AG04450 (cell line): ENCODE data around the gene DERA. TPM values are rescaled to one million over a fixed set of nuclear protein-coding genes. Genes with fewer than 3 reads are reported as not detected.
"Not testable (repeated sequence)": the region's sequence is repeated elsewhere in the genome, so short reads cannot be mapped to it uniquely, and the experiment has no call there.

Experiments used
- CTCF ChIA-PET: fragments of 300-600, 350-600 bp; formaldehyde crosslinking; extraction: SDS; loops from one replicate; lab custom pipeline; 2022; ENCODE audit warnings: antibody characterized with exemption, inconsistent platforms; lab: Charles Lee
- POLR2A ChIA-PET: fragments of 350-600 bp; formaldehyde crosslinking; extraction: SDS; loops from one replicate; lab custom pipeline; 2021; ENCODE audit warnings: antibody characterized with exemption, inconsistent platforms; lab: Yijun Ruan, JAX
- DNase-seq: peaks from one replicate; pipeline ENCODE4 v3.0.0-alpha.2; 2011; ENCODE audit warnings: low read depth, low spot score
- H3K27ac ChIP-seq: one replicate; pipeline ENCODE4 v1.5.1; 2012; ENCODE audit warnings: low read depth, low read length, control low read depth
- H3K27me3 ChIP-seq: one replicate; pipeline ENCODE4 v1.6.0; 2012; ENCODE audit warnings: low read length; ENCODE audit not compliant: control insufficient read depth, insufficient read depth
- H3K4me3 ChIP-seq: 2 replicates; pipeline ENCODE4 v1.5.1; 2011; ENCODE audit warnings: mild to moderate bottlenecking, low read depth, low read length, control low read depth
- H3K9me3 ChIP-seq: 2 replicates; pipeline ENCODE4 v1.5.1; 2012; ENCODE audit warnings: low read length; ENCODE audit not compliant: control insufficient read depth, insufficient read depth
- CTCF ChIP-seq: IDR thresholded peaks from 2 replicates; pipeline ENCODE4 v1.5.1; 2011; ENCODE audit warnings: low read depth, low read length, control low read depth, inconsistent platforms
- polyA plus RNA-seq: library from polyadenylated mRNA; depleted of rRNA; stranded (reverse); fragments of >200 nt; gene quantifications from 2 replicates; pipeline ENCODE4 v1.2.3, GENCODE V29; 2011

Gene DERA
- polyA plus RNA-seq, 1 experiment = 44.3 TPM

- H3K27me3 ChIP-seq = no peaks in the 10 kb centered on the region
- ChIA-PET POLR2A (interaction anchor here (0.7 kb wide), 2 partner anchors 10 to 492 kb away, joined by 4 to 6 read pairs; no protein-coding TSS in a partner anchor), CTCF (interaction anchor here (1.9 kb wide), 1 partner anchor 67 kb away, joined by 4 read pairs; no protein-coding TSS in a partner anchor)
- H3K9me3 ChIP-seq = no peaks in the 10 kb centered on the region
- H3K4me3 ChIP-seq = no peak overlapping the region
- H3K27ac ChIP-seq = no peak overlapping the region
- no peak for TF ChIP-seq CTCF
- DNase-seq = no peak
Observed at GRCh38 chr12:15966426-15966825, 55.3 kb downstream of the DERA start.

- H3K27ac ChIP-seq, DNase-seq, H3K4me3 ChIP-seq, H3K27me3 ChIP-seq, H3K9me3 ChIP-seq: not testable (repeated sequence)
- POLR2A ChIA-PET = interaction anchor here (0.6 to 0.7 kb wide), 3 partner anchors 10 to 491 kb away, joined by 4 to 7 read pairs (median 6); no protein-coding TSS in a partner anchor
- CTCF ChIA-PET = interaction anchor here (0.9 kb wide), 1 partner anchor 9 kb away, joined by 3 read pairs; no protein-coding TSS in a partner anchor
Observed at GRCh38 chr12:15967053-15967452, 55.9 kb downstream of the DERA start.

- no peaks in the 10 kb centered on the region for H3K27me3 ChIP-seq
- H3K27ac ChIP-seq = no peak overlapping the region
- no peaks in the 10 kb centered on the region for H3K9me3 ChIP-seq
- no peak for TF ChIP-seq CTCF
- no peak for DNase-seq
- POLR2A ChIA-PET = no interaction called here
- H3K4me3 ChIP-seq = no peak overlapping the region
- CTCF ChIA-PET = no interaction called here
Observed at GRCh38 chr12:15971211-15971610, 60.1 kb downstream of the DERA start.

GRCh38 chr12:15972894-15973293, 61.8 kb downstream of the DERA start:
- Histone ChIP-seq H3K27ac (no peak overlapping the region), H3K4me3 (no peak overlapping the region), H3K9me3 (no peaks in the 10 kb centered on the region), H3K27me3 (no peaks in the 10 kb centered on the region)
- DNase-seq = no peak
- ChIA-PET POLR2A (no interaction called here), CTCF (no interaction called here)
- TF ChIP-seq CTCF = no peak

GRCh38 chr12:15977999-15978951, 67.1 kb downstream of the DERA start:
- H3K9me3 ChIP-seq = no peaks in the 10 kb centered on the region
- no peak for TF ChIP-seq CTCF
- no peak overlapping the region for H3K27ac ChIP-seq
- POLR2A ChIA-PET = interaction anchor here (1.8 kb wide), 1 partner anchor 67 kb away, joined by 7 read pairs; the partner anchor contains the start of gene DERA
- no peak for DNase-seq
- H3K27me3 ChIP-seq = no peaks in the 10 kb centered on the region
- H3K4me3 ChIP-seq = no peak overlapping the region
- CTCF ChIA-PET = interaction anchor here (0.8 to 1.4 kb wide), 4 partner anchors 47 to 1208 kb away, joined by 3 read pairs; a partner anchor contains a TSS
